Measurements from ENCODE around the gene NOVA1. TPM values are rescaled to one million over a fixed set of nuclear protein-coding genes. Genes with fewer than 3 reads are reported as not detected.

Gene NOVA1
- total and polyA plus RNA-seq, 2 of the 13 experiments (the other 11 are each of a cell fraction or from before 2014, with no cell fraction given), result 0.13 TPM

- no peak for TF ChIP-seq ZNF281 (CRISPR knock-in tag; IDR thresholded peaks at IDR 0.05; ENCODE audit: borderline replicate concordance)
- TF ChIP-seq SRY (CRISPR knock-in tag; IDR thresholded peaks at IDR 0.05), result 0 out of 2 replicates have a peak, but pooled peaks have one; percentile 27
- TF ChIP-seq ZNF629 (CRISPR knock-in tag; conservative IDR thresholded peaks at IDR 0.05), result no peak
- no peak for TF ChIP-seq MEIS1 (CRISPR knock-in tag; IDR thresholded peaks at IDR 0.05; ENCODE audit: borderline replicate concordance)
- TF ChIP-seq ZNF782 (CRISPR knock-in tag; IDR thresholded peaks at IDR 0.05; ENCODE audit: borderline replicate concordance), result no peak
- peak; percentile 63; the same call in 1 of the 2 replicates for TF ChIP-seq ZNF768 (CRISPR knock-in tag; IDR thresholded peaks at IDR 0.05)
- no peak for TF ChIP-seq POLR2G (IDR thresholded peaks at IDR 0.05; ENCODE audit: low read depth, low read length)
- TF ChIP-seq TARDBP (CRISPR knock-in tag; IDR thresholded peaks at IDR 0.05), result no peak
- no peak for TF ChIP-seq HMG20B (CRISPR knock-in tag; conservative IDR thresholded peaks at IDR 0.05)
- no peak for TF ChIP-seq KAT2B (IDR thresholded peaks at IDR 0.05; ENCODE audit: borderline replicate concordance, low read depth, low read length)
- no peak for TF ChIP-seq NCOA2 (CRISPR knock-in tag; IDR thresholded peaks at IDR 0.05)
- no peak for TF ChIP-seq CENPBD1 (CRISPR knock-in tag; IDR thresholded peaks at IDR 0.05; ENCODE audit: borderline replicate concordance, low read depth)
- no peak for TF ChIP-seq LCORL (IDR thresholded peaks at IDR 0.05)
- no peak for TF ChIP-seq LCORL (CRISPR knock-in tag; IDR thresholded peaks at IDR 0.05)
- TF ChIP-seq HOXD1 (CRISPR knock-in tag; IDR thresholded peaks at IDR 0.05), result peak; percentile 63; the same call in 1 of the 2 replicates
- TF ChIP-seq ZNF512 (CRISPR knock-in tag; IDR thresholded peaks at IDR 0.05), result peak; percentile 98
- TF ChIP-seq THYN1 (CRISPR knock-in tag; IDR thresholded peaks at IDR 0.05; ENCODE audit: borderline replicate concordance, low read depth), result no peak
- no peak for TF ChIP-seq ZBTB44 (CRISPR knock-in tag; IDR thresholded peaks at IDR 0.05)
- no peak for TF ChIP-seq MAZ (IDR thresholded peaks at IDR 0.05; ENCODE audit: borderline replicate concordance, low read depth, low read length)
- no peak for TF ChIP-seq MAZ (CRISPR knock-in tag; IDR thresholded peaks at IDR 0.05; ENCODE audit: low read depth)
- TF ChIP-seq SIX1 (CRISPR knock-in tag; IDR thresholded peaks at IDR 0.05; ENCODE audit: borderline replicate concordance), result no peak
- no peak for TF ChIP-seq ZNF503 (CRISPR knock-in tag; IDR thresholded peaks at IDR 0.05)
Measured at GRCh38 chr14:26597589-26598080, at the start of gene NOVA1 (continued).
